Duodenal mucosa (tissue), 2 donors: ENCODE data around the gene HPCAL4.

Source experiments
- H3K27ac ChIP-seq: one replicate; pipeline ENCODE4 v1.7.0; 2013; ENCODE audit warnings: low read depth, low read length
- H3K27me3 ChIP-seq, 2 donors: one replicate each; pipeline ENCODE4 v1.7.0; 2013; ENCODE audit warnings: low read length in 2 of 2, control low read depth in 1 of 2; ENCODE audit not compliant: insufficient read depth in 2 of 2, control insufficient read depth in 1 of 2
- H3K36me3 ChIP-seq, 2 donors: one replicate each; pipeline ENCODE4 v1.7.0; 2013; ENCODE audit warnings: low read length in 2 of 2, control low read depth in 1 of 2; ENCODE audit not compliant: insufficient read depth in 2 of 2, control insufficient read depth in 1 of 2
- H3K4me1 ChIP-seq, 2 donors: one replicate each; pipeline ENCODE4 v1.7.0; 2013; ENCODE audit warnings: low read length in 2 of 2, control low read depth in 1 of 2; ENCODE audit not compliant: insufficient read depth in 2 of 2, control insufficient read depth in 1 of 2
- H3K4me3 ChIP-seq, 2 donors: one replicate each; pipeline ENCODE4 v1.7.0; 2013; ENCODE audit warnings: low read length in 2 of 2, low read depth in 1 of 2
- H3K9ac ChIP-seq, 2 donors: one replicate each; pipeline ENCODE4 v1.7.0; 2013; ENCODE audit warnings: low read length in 2 of 2, low read depth in 1 of 2
- H3K9me3 ChIP-seq, 2 donors: one replicate each; pipeline ENCODE4 v1.7.0; 2013; ENCODE audit warnings: low read length in 2 of 2, control low read depth in 1 of 2; ENCODE audit not compliant: control insufficient read depth in 1 of 2

Gene HPCAL4

DNA sequence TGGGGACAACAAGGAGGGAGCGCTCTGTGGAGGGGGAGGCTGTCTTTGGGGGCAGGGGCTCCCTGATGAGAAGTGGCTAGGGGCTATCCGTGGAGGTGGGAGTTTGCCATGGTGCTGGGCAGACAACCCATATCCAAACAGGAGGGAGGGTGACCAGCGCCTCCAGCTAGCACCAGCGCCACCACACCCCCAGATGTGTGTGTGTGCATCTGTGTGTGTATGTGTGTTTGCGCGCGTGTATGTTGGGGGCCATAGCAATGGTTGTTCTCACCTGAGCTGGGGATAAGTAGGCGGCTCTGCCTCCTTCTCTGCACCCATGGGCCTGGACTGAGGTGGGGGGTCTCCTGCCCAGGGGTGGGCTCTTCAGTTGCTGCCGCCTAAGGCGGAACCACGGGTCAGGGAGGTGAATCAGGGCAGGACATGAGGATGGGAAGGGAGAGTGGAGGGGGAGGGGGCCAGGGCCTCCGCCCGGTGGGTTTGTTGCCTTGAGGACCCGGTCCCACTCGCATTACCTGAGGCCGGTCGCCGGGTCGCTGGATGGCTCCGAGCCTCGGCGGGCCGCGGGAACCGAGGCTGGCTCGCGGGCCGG is 345 bp downstream of the HPCAL4 start:
- H3K9me3 ChIP-seq: no peaks in the 10 kb centered on the region
- H3K4me1 ChIP-seq: peaks cover 14 to 17% of the 10 kb centered on the region in 2 donors
- H3K9ac ChIP-seq: no peak overlapping the region
- peak overlapping the region; percentile 36 to 50 for H3K4me3 ChIP-seq
- H3K36me3 ChIP-seq: no peaks in the 10 kb centered on the region
- H3K27me3 ChIP-seq: peaks cover 64 to 71% of the 10 kb centered on the region in 2 donors
- no peak overlapping the region for H3K27ac ChIP-seq

DNA sequence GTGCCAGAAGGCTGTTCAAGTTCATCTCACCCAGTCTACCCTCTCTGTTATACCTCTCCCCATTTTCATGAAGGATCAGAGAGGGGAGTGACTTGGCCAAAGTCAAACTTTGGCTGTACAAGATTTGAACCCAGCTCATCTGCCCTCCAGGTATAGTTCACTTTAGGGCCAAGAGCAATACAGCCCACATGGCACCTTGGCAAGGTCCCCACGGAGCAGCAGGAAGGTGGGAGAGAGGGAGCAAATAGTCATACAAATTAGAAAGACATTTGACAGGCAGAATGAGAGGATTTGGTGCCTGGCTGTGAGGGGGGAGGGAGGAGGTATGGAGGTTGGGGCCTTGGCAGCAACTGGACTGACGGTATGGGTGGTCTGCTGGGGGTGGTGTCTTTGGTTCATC is 1.0 kb downstream of the HPCAL4 start:
- H3K4me3 ChIP-seq: no peak overlapping the region
- H3K9me3 ChIP-seq: no peaks in the 10 kb centered on the region
- no peaks in the 10 kb centered on the region for H3K36me3 ChIP-seq
- H3K27me3 ChIP-seq: peaks cover 64 to 70% of the 10 kb centered on the region in 2 donors
- peaks cover 14 to 17% of the 10 kb centered on the region in 2 donors for H3K4me1 ChIP-seq
- no peak overlapping the region for H3K9ac ChIP-seq
- H3K27ac ChIP-seq: no peak overlapping the region

DNA sequence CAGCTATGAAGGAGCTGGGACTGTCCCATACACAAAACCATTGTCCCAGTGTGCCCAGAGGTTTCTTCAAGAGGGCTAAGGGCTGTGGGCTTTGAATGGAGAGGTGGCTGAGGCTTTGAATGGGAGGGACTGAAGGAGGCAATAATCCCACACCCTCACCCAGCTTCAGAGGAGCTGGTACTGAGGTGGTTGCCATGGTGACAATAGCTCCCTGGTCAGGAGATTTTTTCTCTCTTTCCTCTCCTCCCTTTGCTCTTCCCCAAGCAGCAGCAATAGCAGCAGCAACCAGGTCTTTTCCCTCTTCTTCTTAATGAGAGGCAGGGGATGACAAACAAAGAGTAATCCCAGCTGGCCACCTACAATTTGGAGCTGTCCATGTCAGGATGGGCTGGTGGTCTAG is 1.6 kb downstream of the HPCAL4 start:
- Histone ChIP-seq H3K27ac (no peak overlapping the region), H3K36me3 (no peaks in the 10 kb centered on the region), H3K4me1 (peaks cover 14 to 17% of the 10 kb centered on the region in 2 donors), H3K27me3 (peaks cover 65 to 67% of the 10 kb centered on the region in 2 donors), H3K9ac (no peak overlapping the region), H3K9me3 (no peaks in the 10 kb centered on the region), H3K4me3 (no peak overlapping the region)

DNA sequence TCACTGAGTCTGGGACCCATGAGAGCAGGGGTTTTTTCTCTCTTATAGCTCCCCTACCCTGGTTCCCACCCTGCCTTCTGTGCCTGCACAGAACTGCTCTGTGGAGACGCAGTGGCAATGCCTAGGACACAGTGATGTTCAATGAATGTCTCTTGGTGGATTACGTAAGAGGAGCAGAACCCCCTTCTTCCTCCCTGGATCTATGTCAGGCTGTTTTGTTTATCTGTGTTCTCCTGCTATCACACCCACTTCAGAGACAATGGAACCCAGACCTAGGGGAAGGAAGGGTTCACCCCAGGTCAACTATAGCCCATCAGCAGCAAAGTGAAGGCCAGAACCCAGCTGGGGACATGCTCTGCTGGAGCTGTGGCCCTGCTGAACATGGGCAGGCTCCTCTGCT is 2.0 kb downstream of the HPCAL4 start:
- H3K9me3 ChIP-seq: no peaks in the 10 kb centered on the region
- H3K36me3 ChIP-seq: no peaks in the 10 kb centered on the region
- H3K4me1 ChIP-seq: peaks cover 14 to 17% of the 10 kb centered on the region in 2 donors
- no peak overlapping the region for H3K4me3 ChIP-seq
- H3K27ac ChIP-seq: no peak overlapping the region
- no peak overlapping the region for H3K9ac ChIP-seq
- peaks cover 67 to 69% of the 10 kb centered on the region in 2 donors for H3K27me3 ChIP-seq

DNA sequence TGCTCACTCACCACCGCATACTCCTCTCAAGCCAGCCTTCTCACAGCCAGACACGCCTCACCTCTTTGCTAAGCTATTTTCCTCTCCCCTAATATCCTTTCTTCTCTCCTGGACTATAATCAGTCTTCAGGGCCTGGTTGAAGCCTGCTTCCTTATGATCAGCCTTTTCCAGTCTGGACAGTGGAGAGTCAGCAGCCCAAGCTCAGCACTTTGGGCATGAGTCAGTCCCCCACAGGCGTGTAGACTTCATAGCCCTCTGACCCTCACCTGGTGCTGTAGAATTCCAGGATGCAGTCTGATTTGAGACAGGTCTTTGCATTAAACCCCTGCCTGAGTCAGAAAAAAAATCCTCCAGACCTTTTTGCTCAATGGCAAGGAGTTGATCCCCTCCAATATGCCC is 2.5 kb downstream of the HPCAL4 start:
- Histone ChIP-seq H3K27me3 (peaks cover 65 to 69% of the 10 kb centered on the region in 2 donors), H3K27ac (no peak overlapping the region), H3K4me3 (no peak overlapping the region), H3K9ac (no peak overlapping the region), H3K4me1 (peaks cover 14 to 17% of the 10 kb centered on the region in 2 donors), H3K36me3 (no peaks in the 10 kb centered on the region), H3K9me3 (no peaks in the 10 kb centered on the region)

DNA sequence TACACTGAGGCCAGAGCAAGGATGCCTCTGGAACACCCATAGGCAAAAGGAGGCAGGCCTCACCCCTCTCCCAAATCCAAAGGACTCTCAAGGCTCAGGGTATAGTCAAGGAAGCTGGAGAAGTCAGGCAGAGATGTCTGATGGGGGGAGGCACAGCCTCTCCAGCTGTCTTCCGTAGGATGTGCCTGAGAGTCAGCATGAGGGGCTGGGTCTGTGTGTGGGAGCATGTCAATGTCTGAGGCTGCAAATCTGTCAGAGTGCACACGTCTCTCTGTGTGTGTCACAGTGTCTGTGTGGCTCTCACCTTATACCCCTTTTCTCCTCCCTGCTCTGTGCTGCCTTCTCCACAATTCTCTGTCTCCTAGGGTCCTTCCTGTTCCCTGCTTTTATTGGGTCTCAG is 4.0 kb downstream of the HPCAL4 start:
- no peaks in the 10 kb centered on the region for H3K9me3 ChIP-seq
- no peaks in the 10 kb centered on the region for H3K36me3 ChIP-seq
- H3K4me1 ChIP-seq: peaks cover 14 to 15% of the 10 kb centered on the region in 2 donors
- no peak overlapping the region for H3K4me3 ChIP-seq
- H3K9ac ChIP-seq: no peak overlapping the region
- H3K27me3 ChIP-seq: peaks cover 57 to 66% of the 10 kb centered on the region in 2 donors
- no peak overlapping the region for H3K27ac ChIP-seq

DNA sequence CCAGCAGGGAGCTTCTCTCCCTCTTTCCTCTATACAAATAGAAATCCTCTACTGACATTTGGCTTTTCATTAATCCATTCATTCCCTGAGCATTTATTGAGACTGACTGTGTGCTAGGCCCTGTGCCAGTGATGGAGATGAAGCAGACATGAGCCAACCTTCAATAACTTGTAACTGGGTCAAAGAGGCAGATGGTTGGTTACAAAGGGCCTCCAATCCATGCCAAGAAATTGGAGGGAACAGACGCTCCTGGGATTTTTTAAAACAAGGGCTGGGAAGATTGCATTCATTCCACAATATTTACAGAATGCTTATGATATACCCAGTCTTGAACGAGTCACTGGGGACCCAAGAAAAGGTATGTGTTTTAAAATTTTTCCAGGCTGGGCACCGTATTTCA is 6.2 kb downstream of the HPCAL4 start:
- H3K27ac ChIP-seq: no peak overlapping the region
- H3K9me3 ChIP-seq: no peaks in the 10 kb centered on the region
- H3K9ac ChIP-seq: no peak overlapping the region
- no peak overlapping the region for H3K4me3 ChIP-seq
- no peaks in the 10 kb centered on the region for H3K4me1 ChIP-seq
- H3K36me3 ChIP-seq: no peaks in the 10 kb centered on the region
- peaks cover 54 to 59% of the 10 kb centered on the region in 2 donors for H3K27me3 ChIP-seq

DNA sequence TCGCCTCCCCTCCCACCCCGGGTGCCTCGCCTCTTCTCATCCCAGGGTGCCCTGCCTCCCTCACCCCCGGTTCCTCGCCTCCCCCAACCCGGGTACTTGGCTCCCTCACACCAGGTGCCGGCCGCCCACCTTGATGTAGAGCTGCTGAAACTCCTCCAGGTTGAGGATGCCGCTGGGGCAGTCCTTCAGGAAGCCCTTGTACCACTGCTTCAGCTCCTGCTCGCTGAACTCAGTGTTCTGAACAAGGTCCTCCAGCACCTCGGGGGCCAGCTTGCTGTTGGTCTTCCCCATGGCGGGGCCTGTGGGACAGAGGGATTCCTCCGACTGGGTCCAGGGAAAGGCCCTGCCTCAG is 6.9 kb downstream of the HPCAL4 start:
- no peaks in the 10 kb centered on the region for H3K36me3 ChIP-seq
- H3K9ac ChIP-seq: no peak overlapping the region
- H3K27ac ChIP-seq: no peak overlapping the region
- no peaks in the 10 kb centered on the region for H3K4me1 ChIP-seq
- H3K9me3 ChIP-seq: no peaks in the 10 kb centered on the region
- no peak overlapping the region for H3K4me3 ChIP-seq
- peaks cover 46 to 54% of the 10 kb centered on the region in 2 donors for H3K27me3 ChIP-seq

DNA sequence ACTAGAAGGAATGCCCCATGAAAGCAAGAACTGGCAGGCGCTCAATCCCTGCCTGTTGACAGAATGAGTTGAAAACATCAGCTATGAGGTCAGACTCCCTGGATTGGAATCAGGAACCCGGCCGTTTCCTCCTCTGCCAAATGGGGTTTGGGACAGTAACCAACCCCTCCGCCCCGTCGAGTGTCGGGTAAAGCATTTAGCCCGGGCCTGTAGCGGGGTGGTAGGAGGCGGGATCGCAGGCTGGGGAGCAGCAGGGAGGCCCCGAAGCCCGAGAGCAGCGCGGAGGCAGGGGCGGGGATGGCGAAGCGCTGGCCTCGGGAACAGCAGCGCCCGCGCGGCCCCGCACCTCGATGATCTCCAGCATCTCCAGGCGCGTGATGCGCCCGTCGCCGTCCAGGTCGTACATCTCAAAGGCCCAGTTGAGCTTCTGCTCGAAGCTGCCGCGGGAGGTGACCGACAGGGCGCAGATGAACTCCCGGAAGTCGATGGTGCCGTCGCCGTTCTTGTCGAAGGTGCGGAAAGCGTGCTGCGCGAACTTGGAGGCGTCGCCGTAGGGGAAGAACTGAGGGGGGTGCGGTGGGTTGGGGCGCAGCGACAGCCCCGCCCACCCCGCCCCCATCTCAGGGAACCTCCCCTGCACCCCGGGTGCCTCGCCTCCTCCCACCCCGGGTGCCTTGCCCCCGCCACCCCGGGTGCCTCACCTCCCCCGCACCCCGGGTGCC is 7.5 kb downstream of the HPCAL4 start:
- H3K36me3 ChIP-seq: no peaks in the 10 kb centered on the region
- H3K4me3 ChIP-seq: no peak overlapping the region
- peaks cover 41 to 51% of the 10 kb centered on the region in 2 donors for H3K27me3 ChIP-seq
- no peaks in the 10 kb centered on the region for H3K4me1 ChIP-seq
- H3K27ac ChIP-seq: no peak overlapping the region
- H3K9me3 ChIP-seq: no peaks in the 10 kb centered on the region
- H3K9ac ChIP-seq: no peak overlapping the region

DNA sequence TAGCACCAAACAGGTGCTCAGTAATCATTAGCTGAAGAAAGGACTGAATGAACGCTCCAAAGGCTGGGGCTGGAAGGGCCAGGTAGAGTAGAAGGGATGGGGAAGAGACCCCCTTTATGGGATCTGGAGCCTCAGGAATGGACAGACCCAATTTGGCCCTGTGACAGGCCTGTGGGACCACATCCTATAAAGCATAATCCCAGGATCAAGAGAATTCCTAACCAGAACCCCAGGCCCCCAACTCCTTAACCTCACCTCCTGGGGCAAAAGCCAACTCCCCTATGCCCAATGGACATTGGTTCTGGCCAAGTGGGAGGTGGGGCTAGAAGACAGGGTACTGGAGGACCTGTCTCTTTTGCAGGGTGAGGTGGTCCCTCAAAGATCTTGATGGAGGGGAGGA is 9.2 kb downstream of the HPCAL4 start:
- H3K9me3 ChIP-seq: no peaks in the 10 kb centered on the region
- no peak overlapping the region for H3K27ac ChIP-seq
- H3K4me3 ChIP-seq: no peak overlapping the region
- no peaks in the 10 kb centered on the region for H3K36me3 ChIP-seq
- no peak overlapping the region for H3K9ac ChIP-seq
- peaks cover 30 to 37% of the 10 kb centered on the region in 2 donors for H3K27me3 ChIP-seq
- no peaks in the 10 kb centered on the region for H3K4me1 ChIP-seq
